GM23338 (cell line): ENCODE measurements around the gene MEIOSIN.

Source experiments
- CREB1 ChIP-seq: fragments of 250-450 bp; sonication (Bioruptor Pico); IDR thresholded peaks from 2 replicates; pipeline ENCODE4 v1.5.0; 2020; ENCODE audit warnings: low read depth, mild to moderate bottlenecking, moderate library complexity
- EZH2 ChIP-seq: fragments of 200-600 bp; sonication (generic); IDR thresholded peaks from one replicate; pipeline ENCODE4 v1.8.0; 2017; ENCODE audit warnings: antibody characterized with exemption, mild to moderate bottlenecking, low read depth; ENCODE audit not compliant: unreplicated experiment
- EZH2phosphoT487 ChIP-seq: fragments of 200-600 bp; sonication (generic); IDR thresholded peaks from one replicate; pipeline ENCODE4 v1.8.1; 2018; ENCODE audit warnings: antibody characterized with exemption; ENCODE audit not compliant: unreplicated experiment
- JUNB ChIP-seq: IDR thresholded peaks from one replicate; pipeline ENCODE4 v1.6.1; 2016; ENCODE audit warnings: antibody characterized with exemption; ENCODE audit not compliant: unreplicated experiment
- NANOG ChIP-seq: IDR thresholded peaks from 2 replicates; pipeline ENCODE4 v1.6.1; 2016; ENCODE audit warnings: antibody characterized with exemption, borderline replicate concordance
- POLR2AphosphoS5 ChIP-seq: IDR thresholded peaks from 2 replicates; pipeline ENCODE4 v1.6.1; 2016; ENCODE audit warnings: antibody characterized with exemption, low read depth
- STAT1 ChIP-seq: IDR thresholded peaks from one replicate; pipeline ENCODE4 v1.6.1; 2016; ENCODE audit warnings: antibody characterized with exemption; ENCODE audit not compliant: unreplicated experiment
- ZNF114 ChIP-seq: fragments of 250-450 bp; sonication (Bioruptor Pico); IDR thresholded peaks from 2 replicates; pipeline ENCODE4 v1.5.0; 2020; ENCODE audit warnings: mild to moderate bottlenecking, moderate library complexity
- TF ChIP-seq, protein P1 (sequence below), 2 experiments: fragments of 200-600 bp in 1 of 2; sonication (generic) in 1 of 2; conservative IDR thresholded peaks; 2 replicates each; pipeline versions ENCODE4 v1.5.1 to v1.6.1; 2016 to 2017; ENCODE audit warnings: antibody characterized with exemption in 2 of 2, low read depth in 2 of 2, mild to moderate bottlenecking in 2 of 2, moderate library complexity in 1 of 2
- TF ChIP-seq, protein P2 (sequence below): IDR thresholded peaks from one replicate; pipeline ENCODE4 v1.6.1; 2018; ENCODE audit warnings: antibody characterized with exemption; ENCODE audit not compliant: unreplicated experiment
- TF ChIP-seq, protein P3 (sequence below): IDR thresholded peaks from 2 replicates; pipeline ENCODE4 v1.6.1; 2016; ENCODE audit warnings: antibody characterized with exemption

DNA sequence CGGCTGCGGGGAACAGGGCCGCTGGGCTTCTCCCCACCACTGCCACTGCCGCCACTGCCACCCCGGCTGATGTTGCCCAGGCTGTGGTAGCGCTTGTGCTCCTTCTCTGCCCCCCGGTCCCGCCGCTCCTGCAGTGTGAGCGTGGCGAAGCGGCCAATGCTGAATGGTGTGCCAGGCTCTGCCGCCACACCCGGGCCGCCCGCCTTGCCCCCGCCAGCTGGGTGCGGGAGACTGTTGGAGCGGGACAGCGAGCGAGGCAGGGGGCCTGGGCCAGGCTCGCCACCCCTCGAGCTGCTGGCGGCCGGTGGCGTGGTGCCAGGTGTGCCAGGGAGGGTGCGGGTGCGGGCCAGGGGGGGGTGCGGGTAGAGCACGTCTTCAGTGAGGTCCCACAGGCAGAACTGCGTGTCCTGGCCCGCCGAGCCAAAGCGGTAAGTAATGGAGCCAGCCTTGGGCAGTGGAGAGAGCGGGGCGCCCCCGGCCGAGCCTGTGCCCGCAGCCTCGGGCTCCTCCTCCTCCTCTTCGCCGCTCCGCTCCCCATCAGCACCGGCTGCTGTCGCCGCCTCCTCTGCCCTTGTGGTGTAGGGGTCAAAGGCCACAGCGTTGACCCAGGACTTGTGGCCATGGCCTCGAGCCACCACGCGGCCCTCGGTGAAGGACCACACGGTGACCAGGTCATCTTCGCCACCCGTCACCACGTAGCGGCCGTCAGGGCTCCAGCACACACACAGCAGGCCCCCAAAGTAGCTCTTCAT is 52.7 kb downstream of the MEIOSIN start:
- TF ChIP-seq CREB1 (CRISPR knock-in tag) (no peak), STAT1 (no peak), EZH2phosphoT487 (no peak), POLR2AphosphoS5 (no peak), EZH2 (no peak), JUNB (no peak), ZNF114 (CRISPR knock-in tag) (no peak), NANOG (no peak)
- TF ChIP-seq, protein P1, sequence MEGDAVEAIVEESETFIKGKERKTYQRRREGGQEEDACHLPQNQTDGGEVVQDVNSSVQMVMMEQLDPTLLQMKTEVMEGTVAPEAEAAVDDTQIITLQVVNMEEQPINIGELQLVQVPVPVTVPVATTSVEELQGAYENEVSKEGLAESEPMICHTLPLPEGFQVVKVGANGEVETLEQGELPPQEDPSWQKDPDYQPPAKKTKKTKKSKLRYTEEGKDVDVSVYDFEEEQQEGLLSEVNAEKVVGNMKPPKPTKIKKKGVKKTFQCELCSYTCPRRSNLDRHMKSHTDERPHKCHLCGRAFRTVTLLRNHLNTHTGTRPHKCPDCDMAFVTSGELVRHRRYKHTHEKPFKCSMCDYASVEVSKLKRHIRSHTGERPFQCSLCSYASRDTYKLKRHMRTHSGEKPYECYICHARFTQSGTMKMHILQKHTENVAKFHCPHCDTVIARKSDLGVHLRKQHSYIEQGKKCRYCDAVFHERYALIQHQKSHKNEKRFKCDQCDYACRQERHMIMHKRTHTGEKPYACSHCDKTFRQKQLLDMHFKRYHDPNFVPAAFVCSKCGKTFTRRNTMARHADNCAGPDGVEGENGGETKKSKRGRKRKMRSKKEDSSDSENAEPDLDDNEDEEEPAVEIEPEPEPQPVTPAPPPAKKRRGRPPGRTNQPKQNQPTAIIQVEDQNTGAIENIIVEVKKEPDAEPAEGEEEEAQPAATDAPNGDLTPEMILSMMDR (conservative IDR thresholded peaks at IDR 0.05; ENCODE audit: low read depth in 2 of 2) = no peak
- TF ChIP-seq, protein P2, sequence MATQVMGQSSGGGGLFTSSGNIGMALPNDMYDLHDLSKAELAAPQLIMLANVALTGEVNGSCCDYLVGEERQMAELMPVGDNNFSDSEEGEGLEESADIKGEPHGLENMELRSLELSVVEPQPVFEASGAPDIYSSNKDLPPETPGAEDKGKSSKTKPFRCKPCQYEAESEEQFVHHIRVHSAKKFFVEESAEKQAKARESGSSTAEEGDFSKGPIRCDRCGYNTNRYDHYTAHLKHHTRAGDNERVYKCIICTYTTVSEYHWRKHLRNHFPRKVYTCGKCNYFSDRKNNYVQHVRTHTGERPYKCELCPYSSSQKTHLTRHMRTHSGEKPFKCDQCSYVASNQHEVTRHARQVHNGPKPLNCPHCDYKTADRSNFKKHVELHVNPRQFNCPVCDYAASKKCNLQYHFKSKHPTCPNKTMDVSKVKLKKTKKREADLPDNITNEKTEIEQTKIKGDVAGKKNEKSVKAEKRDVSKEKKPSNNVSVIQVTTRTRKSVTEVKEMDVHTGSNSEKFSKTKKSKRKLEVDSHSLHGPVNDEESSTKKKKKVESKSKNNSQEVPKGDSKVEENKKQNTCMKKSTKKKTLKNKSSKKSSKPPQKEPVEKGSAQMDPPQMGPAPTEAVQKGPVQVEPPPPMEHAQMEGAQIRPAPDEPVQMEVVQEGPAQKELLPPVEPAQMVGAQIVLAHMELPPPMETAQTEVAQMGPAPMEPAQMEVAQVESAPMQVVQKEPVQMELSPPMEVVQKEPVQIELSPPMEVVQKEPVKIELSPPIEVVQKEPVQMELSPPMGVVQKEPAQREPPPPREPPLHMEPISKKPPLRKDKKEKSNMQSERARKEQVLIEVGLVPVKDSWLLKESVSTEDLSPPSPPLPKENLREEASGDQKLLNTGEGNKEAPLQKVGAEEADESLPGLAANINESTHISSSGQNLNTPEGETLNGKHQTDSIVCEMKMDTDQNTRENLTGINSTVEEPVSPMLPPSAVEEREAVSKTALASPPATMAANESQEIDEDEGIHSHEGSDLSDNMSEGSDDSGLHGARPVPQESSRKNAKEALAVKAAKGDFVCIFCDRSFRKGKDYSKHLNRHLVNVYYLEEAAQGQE = no peak
- TF ChIP-seq, protein P3, sequence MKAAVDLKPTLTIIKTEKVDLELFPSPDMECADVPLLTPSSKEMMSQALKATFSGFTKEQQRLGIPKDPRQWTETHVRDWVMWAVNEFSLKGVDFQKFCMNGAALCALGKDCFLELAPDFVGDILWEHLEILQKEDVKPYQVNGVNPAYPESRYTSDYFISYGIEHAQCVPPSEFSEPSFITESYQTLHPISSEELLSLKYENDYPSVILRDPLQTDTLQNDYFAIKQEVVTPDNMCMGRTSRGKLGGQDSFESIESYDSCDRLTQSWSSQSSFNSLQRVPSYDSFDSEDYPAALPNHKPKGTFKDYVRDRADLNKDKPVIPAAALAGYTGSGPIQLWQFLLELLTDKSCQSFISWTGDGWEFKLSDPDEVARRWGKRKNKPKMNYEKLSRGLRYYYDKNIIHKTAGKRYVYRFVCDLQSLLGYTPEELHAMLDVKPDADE = no peak
